GM19463 (cell line): Measurements from ENCODE around the gene CLTB.
A peak's percentile ranks its signal among the peaks of the same experiment; 100 is the strongest.
"Not testable (repeated sequence)": the region's sequence is repeated elsewhere in the genome, so short reads cannot be mapped to it uniquely, and the experiment has no call there.

Source experiments
- ATAC-seq: cut with Tn5 transposase; IDR thresholded peaks from one replicate; pipeline ENCODE4 v1.9.1; 2021; ENCODE audit warnings: mild to moderate bottlenecking, moderate library complexity; ENCODE audit not compliant: unreplicated experiment

CLTB gene, protein sequence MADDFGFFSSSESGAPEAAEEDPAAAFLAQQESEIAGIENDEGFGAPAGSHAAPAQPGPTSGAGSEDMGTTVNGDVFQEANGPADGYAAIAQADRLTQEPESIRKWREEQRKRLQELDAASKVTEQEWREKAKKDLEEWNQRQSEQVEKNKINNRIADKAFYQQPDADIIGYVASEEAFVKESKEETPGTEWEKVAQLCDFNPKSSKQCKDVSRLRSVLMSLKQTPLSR

DNA sequence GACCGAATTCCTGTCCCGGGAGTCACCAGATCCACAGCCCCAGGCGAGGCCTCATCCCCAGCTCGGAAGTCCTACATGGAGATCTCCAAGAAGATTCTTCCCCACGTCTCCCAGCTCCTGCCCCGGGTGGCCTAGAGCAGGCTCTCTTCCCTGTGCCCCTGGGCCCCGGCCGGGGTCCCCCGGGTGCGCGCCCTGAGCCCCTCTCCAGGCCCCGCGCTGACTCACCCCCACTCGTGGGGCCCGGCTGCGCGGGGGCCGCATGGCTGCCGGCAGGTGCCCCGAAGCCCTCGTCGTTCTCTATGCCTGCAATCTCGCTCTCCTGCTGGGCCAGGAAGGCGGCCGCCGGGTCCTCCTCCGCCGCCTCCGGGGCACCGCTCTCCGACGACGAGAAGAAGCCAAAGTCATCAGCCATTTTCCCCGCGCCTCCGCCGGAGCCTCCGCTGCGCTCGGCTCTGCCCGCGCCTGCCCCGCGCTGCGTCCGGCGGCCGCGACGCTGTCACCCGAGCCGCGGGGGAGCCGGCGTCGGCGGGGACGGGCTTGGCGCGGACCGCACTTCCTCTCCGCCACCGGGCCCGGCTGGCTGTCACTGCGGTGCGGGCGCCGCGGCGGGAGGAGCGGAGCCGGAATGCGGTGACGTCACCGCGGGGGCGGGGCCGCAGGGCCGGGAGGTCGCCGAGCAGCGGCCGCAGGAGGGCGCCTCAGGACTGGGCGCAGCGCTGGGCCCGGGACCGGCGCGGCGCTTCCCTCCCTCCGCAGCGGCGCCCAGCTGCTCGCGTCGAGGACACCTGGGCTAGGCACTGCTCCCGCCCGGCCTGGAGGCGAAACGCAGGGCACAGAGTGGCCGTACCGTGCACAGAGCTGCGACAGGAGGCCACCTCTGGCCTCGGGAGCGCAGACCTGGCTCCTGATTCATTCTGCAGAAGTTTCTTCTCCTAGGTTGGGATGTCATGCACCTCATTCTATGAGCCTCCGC is at the start of gene CLTB:
TSS of gene CLTB (minus strand) at position 588 of the 973 bp plus-strand sequence. CDS start at position 412, 176 bp downstream.
- ATAC-seq = peak; percentile 91

DNA sequence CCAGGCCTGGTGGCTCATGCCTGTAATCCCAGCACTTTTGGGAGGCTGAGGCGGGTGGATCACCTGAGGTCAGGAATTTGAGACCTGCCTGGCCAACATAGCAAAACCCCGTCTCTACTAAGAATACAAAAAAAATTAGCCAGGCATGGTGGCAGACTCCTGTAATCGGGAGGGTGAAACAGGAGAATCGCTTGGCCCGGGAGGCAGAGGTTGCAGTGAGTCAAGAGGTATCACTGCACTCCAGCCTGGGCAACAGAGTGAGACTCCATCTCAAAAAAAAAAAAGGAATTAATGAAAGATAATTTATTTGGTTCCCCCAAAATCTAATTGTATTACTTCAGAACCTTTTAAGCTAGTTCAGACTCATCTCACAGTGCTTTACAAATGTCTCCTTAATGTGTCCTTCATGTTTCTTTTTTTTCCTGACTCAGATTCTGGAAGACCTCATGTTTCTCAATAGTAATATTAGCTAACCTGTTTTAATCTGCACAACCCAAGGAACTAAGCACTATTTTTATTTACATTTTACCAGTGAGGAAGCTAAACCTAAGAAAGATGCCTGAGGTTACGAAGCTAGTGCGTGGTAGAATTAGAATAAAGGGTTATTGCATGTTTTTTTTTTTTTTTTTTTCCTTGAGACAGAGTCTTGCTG is 46.9 kb upstream of the CLTB start:
- ATAC-seq = no peak

DNA sequence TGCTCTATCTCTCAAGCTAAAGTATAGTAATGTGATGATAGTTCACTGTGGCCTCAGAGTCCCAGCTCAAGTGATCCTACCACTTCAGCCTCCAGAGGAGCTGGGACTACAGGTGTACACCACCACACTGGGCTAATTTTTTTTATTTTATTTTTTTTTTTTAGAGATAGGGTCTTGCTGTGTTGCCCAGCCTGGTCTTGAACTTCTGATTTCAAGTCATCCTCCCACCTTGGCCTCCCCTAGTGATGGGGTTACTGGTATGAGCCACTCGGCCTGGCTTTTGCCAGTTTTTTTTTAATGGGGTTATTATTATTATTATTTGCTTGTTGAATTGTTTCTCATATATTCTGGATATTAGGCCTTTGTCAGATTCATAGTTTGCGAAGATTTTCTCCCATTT is 45.0 kb upstream of the CLTB start:
- no peak for ATAC-seq

DNA sequence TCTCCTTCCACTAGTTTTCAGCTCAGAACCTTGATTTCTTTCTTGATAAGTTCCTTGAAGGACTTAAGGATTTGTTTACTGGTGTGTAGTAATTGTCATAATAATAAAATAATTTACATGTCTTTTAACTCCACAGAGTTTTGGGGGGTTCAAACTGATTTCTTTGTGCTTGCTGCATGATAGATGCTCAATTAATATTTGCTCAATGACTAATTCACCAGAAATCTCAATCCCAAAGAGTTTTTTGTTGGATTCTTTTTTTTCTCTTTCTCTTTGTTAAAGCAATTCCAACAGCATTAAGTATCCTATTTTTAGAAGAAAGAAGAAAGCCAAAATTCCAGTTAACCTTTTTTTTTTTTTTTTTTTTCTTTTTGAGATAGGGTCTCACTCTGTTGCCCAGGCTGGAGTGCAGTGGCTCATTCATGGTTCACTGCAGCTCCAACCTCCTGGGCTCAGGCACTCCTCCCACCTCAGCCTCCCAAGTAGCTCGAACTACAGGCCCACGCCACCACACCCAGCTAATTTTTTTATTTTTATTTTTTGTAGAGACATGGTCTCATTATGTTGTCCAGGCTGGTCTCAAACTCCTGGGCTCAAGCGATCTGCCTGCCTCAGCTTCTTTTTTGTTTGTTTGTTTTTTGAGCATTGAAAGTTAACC is 42.7 kb upstream of the CLTB start:
- no peak for ATAC-seq

DNA sequence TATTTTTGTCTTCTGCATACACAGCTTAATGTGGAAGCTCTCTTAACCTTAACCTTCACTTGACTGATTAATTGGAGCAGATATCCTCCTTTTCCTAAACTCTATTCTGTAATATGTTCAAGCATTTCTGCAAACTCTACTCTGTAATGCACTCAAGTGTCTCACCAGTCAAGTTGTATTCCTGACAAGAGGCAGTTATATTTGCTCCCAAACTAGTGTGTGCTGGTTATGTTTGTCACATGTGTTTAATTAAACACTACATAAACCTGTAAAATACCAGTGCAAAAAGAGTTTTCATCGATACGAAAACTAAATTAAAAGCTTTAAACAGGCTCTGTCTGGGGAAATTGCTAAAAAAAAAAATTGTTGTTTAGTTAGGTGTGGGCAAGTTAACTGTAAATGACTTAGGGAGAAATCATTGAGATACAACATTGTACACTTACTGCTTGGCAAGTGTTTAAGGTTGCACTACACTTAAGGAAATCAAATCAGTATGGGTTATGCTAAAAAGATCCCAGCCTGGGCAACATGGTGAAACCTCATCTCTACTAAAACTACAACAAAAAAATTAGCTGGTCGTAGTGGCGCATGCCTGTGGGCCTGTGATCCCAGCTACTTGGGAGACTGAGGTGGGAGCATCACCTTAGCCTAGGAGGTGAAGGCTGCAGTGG is 38.5 kb upstream of the CLTB start:
- ATAC-seq = no peak

DNA sequence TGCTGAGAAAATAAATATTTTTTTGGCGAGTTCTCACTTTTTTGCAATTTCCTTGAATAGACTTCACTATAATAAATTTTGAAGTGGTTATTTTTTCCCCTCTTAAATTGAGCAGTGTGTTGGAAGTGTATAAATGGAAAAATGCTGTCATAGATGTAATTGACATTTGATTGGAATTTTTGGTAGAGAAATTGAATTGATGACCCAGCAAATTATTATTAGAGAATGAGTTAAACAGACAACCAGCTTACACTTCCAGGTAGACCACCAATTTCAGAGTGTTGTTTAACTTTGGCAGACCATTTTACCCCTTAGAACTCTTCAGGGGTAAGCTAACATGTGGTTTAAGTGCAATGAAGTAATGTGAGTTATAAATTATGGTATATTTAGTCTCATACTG is 33.7 kb upstream of the CLTB start:
- ATAC-seq = no peak

DNA sequence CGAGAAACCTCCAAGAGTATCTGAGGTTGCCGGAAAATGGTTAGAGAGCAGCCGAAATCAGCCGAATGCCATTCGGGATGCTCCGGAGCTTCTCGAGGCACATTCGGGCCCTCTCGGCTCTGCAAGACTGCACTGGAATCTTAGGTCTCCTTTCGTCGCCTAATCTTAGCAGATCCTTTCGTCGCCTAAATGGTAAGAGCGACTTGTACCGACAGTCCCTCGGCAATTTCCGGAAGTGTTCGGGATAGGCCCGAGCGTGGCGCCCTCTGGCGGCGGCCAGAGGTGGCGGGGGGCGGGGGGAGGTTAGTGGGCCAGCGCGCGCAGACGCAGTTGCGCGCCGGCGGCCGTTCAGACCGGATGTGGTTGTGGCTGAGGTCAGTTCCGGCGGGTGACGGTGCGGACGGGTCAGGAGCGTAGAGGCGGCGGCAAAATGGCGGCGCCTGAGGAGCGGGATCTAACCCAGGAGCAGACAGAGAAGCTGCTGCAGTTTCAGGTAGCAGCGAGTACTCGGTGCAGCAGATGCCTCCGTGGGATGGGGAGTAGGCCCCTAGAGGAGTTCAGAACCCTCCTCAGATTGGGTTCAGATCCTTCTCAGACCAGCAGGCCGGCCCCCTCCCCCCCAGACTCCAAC is 31.8 kb upstream of the CLTB start, which contains the start of gene FAF2:
TSS of gene FAF2 (plus strand) at position 408 of the 631 bp plus-strand sequence. CDS start at position 431, 23 bp downstream.
- ATAC-seq = peak; percentile 91

DNA sequence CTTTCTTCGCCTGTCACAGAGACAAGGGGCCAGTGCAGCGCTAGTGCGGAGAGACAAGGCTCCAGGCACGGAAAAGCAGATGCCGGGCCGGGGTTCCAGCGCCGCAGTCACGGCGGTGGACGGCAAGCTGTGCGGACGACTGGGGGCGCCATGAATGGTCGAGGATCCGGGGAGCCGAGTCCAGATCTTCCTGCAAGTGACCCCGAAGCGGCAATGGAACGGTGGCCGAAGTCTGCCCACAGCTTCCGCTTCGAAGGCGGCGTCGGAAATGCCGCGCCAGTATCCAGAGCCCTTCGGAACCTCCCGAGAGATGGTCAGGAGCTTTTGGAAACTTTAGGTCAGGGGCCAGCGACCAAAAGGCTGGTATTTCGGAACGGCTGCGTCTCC is 31.2 kb upstream of the CLTB start:
- ATAC-seq = peak; percentile 26

DNA sequence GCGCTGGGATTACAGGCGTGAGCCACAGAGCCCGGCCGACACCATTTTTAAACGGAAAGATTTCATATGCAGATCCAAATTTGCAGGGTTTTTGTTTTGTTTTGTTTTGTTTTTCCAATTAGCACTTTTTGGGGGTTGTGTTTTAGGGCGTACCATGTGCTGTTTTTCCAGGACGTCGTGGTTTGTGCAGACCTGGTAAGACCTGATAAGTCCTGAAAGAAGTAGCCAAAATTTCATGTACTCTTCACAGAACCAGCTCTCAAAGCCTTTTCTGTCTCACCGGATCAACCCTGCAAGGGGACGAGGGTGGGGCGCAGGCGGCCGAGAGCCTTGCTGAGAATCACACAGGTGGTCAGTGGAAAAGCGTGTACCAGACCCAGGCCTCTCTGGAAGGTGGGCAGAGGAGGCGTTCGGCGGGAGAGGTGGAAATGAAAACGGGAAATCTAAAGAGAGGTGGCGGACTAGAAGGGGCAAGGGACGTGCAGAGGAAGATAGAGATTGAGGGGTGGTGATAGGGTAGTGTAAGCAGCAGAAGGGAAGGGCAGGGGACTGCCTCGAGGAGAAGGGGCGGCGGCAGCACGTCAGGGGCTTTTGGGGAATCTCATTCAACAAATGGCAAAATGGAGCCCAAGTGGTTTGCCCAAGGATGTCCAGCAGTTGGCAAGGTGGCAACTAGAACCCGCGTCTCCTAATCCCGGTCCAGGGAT is 30.7 kb upstream of the CLTB start:
- no peak for ATAC-seq

DNA sequence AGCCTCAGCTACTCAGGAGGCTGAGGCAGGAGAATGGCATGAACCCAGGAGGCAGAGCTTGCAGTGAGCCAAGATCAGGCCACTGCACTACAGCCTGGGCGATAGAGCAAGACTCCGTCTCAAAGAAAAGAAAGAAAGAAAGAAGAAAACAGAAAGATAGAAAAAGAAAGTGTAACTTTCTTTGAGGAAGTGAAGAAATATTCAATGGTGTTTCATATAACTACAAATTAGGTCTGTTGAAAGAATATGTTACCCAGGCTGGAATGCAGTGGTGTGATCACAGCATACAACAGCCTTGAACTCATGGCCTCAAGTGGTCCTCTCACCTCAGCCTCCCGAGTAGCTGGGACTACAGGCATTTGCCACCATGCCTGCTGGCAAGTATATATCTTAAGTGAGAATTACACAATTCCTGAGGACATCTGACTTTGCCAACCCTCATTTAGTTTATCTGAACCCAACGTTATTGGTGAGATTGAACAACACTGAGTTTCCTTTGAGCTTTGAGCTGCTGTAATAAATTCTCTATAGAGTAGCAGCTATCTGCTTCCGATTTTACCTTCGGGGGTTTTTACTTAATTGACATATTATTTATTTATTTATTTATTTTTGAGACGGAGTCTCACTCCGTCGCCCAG is 29.8 kb upstream of the CLTB start:
- no peak for ATAC-seq

DNA sequence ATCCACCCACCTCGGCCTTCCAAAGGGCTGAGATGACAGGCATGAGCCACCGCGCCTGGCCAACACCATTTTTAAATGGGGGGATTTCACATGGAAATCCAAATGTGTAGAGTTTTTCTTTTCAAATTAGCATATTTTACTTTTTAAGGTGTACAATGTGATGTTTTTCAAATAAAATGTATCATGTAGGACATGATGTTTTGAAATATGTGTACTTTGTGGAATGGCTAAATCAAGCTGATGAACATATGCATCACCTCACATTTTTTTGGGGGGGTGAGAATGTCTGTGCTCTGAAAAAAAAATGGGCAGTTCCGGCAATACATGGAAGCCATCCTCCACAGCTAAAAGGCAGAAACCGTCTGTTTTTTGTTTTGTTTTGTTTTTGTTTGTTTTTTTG is 28.4 kb upstream of the CLTB start:
- ATAC-seq = no peak

DNA sequence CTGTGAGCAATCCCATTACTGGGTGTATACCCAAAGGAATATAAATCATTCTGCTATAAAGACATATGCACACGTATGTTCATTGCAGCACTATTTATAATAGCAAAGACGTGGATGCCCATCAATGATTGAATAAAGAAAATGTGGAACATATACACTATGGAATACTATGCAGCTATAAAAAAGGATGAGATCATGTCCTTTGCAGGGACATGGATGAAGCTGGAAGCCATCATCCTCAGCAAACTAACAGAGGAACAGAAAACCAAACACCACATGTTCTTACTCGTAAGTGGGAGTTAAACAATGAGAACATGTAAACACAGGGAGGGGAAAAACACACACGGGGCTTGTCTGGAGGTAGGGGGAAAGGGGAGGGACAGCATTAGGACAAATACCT is 26.6 kb upstream of the CLTB start:
- not testable (repeated sequence) for ATAC-seq

DNA sequence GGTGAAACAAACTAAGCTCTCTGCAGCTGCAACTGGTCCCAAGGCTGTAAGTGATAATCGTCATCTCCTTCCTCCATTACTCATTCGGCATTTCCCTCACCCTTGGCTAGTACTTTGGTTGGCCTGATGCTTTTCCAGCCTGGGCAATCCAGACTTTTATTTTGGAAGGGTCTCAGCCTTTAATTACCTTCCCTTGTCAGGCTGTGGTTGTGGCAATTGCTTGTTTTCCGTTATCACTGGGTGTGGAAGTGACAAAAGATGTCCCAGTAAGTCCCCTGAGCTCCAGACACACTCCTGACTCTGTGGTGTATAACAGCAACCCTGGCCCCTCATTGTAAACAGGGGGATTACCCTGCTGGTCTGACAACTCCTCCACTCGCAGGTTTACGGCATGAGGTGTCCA is 25.6 kb upstream of the CLTB start:
- ATAC-seq = no peak

DNA sequence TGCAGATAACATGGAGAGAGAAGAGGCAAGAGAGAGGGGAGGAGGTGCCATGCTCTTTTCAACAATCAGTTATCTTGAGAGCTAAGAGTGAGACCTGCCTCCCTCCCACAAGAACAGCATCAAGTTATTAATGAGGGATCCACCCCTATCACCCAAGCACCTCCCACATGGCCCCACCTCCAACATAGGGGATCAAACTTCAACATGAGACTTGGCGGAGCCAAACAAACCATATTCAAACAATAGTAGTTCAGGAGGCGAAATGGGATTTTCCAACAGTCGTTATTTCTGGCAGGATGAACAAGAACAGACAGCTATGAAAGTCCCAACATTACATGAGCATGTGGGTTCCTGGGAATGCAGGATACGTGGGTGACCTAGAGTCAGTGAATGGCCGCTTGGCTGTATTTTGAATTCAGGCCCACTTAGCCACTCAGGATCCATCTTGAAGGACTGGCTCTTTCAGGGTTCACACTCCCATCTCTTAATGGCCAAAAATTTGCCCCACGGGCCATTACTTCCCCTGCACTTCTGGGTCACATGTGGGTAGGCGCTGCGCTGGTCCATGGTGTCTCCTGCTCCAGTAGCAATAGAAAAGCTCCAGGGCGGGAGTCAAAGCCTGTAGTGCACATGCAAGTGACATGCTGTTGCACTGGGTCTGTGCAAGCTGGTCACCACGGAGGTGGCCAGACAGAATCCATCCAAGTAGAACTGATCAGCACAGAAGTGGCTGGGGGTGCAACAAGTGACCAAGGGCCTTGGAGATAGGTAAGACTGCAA is 24.8 kb upstream of the CLTB start:
- no peak for ATAC-seq

DNA sequence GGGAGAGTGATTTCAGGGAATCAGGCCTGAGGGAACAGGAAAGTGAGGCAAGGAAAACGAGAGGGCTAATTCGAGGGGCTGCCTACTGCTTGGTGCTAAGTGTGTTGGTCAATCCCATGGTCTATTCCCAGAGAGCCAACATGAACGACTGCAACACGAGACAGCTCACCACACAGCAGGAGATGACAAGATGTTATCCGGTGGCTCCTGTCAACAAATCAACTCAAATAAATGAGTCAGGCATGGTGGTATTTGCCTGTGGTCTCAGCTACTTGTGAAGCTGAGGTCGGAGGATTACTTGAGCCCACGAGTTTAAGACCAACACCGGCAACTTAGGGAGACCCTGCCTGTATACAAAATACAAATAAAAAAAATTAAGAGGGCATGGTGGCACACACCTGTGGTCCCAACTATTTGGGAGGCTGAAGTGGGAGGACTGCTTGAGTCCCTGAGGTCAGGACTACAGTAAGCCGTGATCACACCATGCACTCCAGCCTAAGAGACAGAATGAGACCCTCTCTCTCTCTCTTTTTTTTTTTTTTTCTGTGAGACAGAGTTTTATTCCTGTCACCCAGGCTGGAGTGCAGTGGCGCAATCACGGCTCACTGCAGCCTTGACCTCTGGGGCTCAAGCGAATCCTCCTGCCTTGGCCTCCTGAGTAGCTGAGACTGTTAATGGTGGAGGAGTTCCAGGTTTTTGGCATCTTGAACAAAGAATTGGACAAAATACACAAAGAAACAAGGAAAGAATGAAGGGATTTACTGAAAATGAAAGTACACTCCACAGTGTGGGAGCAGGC is 22.8 kb upstream of the CLTB start:
- ATAC-seq = no peak

DNA sequence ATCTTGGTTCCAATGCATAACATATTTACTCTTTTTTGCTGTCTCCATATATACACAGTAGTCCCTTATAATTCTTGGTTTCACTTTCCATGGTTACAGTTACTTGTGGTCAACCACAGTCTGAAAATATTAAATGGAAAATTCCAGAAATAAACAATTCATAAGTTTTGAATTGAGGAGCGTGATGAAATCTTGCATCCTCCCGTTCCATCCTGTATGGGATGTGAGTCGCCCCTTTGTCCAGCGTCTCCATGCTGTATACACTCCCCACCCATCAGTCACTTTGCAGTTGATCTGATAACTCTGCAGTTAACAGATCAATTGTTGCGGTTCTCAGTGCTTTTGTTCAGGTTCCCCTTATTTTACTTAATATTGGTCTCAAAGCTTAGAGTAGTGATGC is 20.3 kb upstream of the CLTB start:
- no peak for ATAC-seq

DNA sequence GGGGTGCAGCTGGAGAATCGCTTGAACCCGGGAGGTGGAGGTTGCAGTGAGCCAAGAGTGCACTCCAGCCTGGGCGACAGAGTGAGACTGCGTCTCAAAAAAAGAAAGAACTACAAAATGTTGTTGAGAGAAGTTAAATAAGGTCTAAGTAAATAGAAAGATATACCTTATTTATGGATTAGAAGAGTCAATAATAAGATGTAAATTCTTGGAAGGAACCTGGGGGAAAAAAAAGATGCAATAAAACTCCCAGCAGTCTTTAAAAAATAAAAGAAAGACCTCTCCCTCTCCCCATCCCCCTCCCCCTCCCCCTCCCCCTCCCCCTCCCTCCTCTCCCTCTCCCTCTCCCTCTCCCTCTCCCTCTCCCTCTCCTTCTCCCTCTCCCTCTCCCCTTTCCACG is 16.4 kb upstream of the CLTB start:
- ATAC-seq = no peak
